HCT116 (cell line): ENCODE measurements around the gene TENM4.

Source experiments
- CTCF ChIP-seq, 3 experiments: fragments of 200-600 bp in 1 of 3; sonication (generic) in 1 of 3; IDR thresholded peaks in 2 of 3; conservative IDR thresholded peaks in 1 of 3; 2 replicates each; pipeline ENCODE4 v1.5.1; 2012 to 2017; ENCODE audit warnings: low read depth in 2 of 3, low read length in 2 of 3, antibody characterized with exemption in 1 of 3, borderline replicate concordance in 1 of 3, control low read depth in 1 of 3, mild to moderate bottlenecking in 1 of 3, mixed read lengths in 1 of 3, mixed run types in 1 of 3, moderate library complexity in 1 of 3; ENCODE audit not compliant: insufficient read depth in 1 of 3
- EZH2 ChIP-seq: fragments of 200-600 bp; sonication (generic); IDR thresholded peaks from 2 replicates; pipeline ENCODE4 v1.6.1; 2017; ENCODE audit warnings: antibody characterized with exemption, mixed run types
- EZH2phosphoT487 ChIP-seq: fragments of 200-600 bp; IDR thresholded peaks from 2 replicates; pipeline ENCODE4 v1.6.1; 2018; ENCODE audit warnings: antibody characterized with exemption, borderline replicate concordance
- MAX ChIP-seq: IDR thresholded peaks from 2 replicates; pipeline ENCODE4 v1.6.1; 2012

- TF ChIP-seq MAX (no peak), CTCF (IDR thresholded peaks at IDR 0.05 in 2 of 3, conservative IDR thresholded peaks at IDR 0.05 in 1 of 3; ENCODE audit: borderline replicate concordance in 1 of 3, insufficient read depth in 1 of 3, low read depth in 2 of 3, low read length in 2 of 3) (no peak), EZH2 (no peak), EZH2phosphoT487 (no peak)
These were observed 394.5 kb downstream of the TENM4 start for GRCh38 chr11:79046366-79046765.
